WTC11 (cell line): Measurements from ENCODE around the gene COL1A1. TPM values are rescaled to one million over a fixed set of nuclear protein-coding genes. Genes with fewer than 3 reads are reported as not detected.

Experiments
- ATAC-seq: fragments of 200-7000 bp; cut with Tn5 transposase; 2 replicates; pipeline ENCODE4 v1.10.0; 2021; ENCODE audit warnings: mild to moderate bottlenecking, moderate library complexity
- CTCF ChIA-PET: fragments of 300-600 bp; sonication (Branson Sonifier 250); formaldehyde crosslinking; loops from one replicate; lab custom pipeline; 2021; ENCODE audit warnings: antibody characterized with exemption; lab: Charles Lee
- POLR2A ChIA-PET: fragments of 350-600 bp; sonication (Branson Sonifier 250); formaldehyde crosslinking; loops from one replicate; lab custom pipeline; 2021; ENCODE audit warnings: antibody characterized with exemption; lab: Charles Lee
- DNase-seq: peaks from one replicate; pipeline ENCODE4 v3.0.0; 2021; ENCODE audit warnings: low spot score
- H3K27ac Mint-ChIP-seq: 2 replicates; pipeline ENCODE4 v1.8.0; 2021; ENCODE audit warnings: mixed read lengths
- H3K27me3 Mint-ChIP-seq: 2 replicates; pipeline ENCODE4 v1.8.0; 2021; ENCODE audit warnings: low read depth, mild to moderate bottlenecking, moderate library complexity, mixed read lengths
- H3K36me3 Mint-ChIP-seq: 2 replicates; pipeline ENCODE4 v1.8.0; 2021; ENCODE audit warnings: mixed read lengths
- H3K4me1 Mint-ChIP-seq: 2 replicates; pipeline ENCODE4 v1.8.0; 2022; ENCODE audit warnings: mixed read lengths
- H3K4me3 Mint-ChIP-seq: 2 replicates; pipeline ENCODE4 v1.8.0; 2021; ENCODE audit warnings: mild to moderate bottlenecking, moderate library complexity, mixed read lengths
- H3K9me3 Mint-ChIP-seq: 2 replicates; pipeline ENCODE4 v1.8.0; 2021; ENCODE audit warnings: mixed read lengths
- ERG ChIP-seq: fragments of 250-450 bp; sonication (Bioruptor Pico); IDR thresholded peaks from 2 replicates; pipeline ENCODE4 v1.8.0; 2021; ENCODE audit warnings: mild to moderate bottlenecking
- ESRRA ChIP-seq: sonication (generic); formaldehyde crosslinking; IDR thresholded peaks from 2 replicates; pipeline ENCODE4 v1.8.1; 2022; ENCODE audit warnings: mild to moderate bottlenecking, missing genetic modification reagents, borderline replicate concordance
- FOXK1 ChIP-seq: sonication (generic); formaldehyde crosslinking; IDR thresholded peaks from 2 replicates; pipeline ENCODE4 v1.8.0; 2022; ENCODE audit warnings: mild to moderate bottlenecking, moderate library complexity, missing genetic modification reagents
- FOXP1 ChIP-seq: sonication (generic); formaldehyde crosslinking; IDR thresholded peaks from 2 replicates; pipeline ENCODE4 v1.8.0; 2022; ENCODE audit warnings: missing genetic modification reagents, mild to moderate bottlenecking, moderate library complexity, borderline replicate concordance
- MXD4 ChIP-seq: fragments of 250-450 bp; sonication (Bioruptor Pico); IDR thresholded peaks from 2 replicates; pipeline ENCODE4 v1.8.0; 2021; ENCODE audit warnings: mild to moderate bottlenecking, moderate library complexity, borderline replicate concordance
- NFYB ChIP-seq: sonication (generic); formaldehyde crosslinking; conservative IDR thresholded peaks from 2 replicates; pipeline ENCODE4 v1.8.0; 2022; ENCODE audit warnings: low read depth, missing genetic modification reagents
- PRDM15 ChIP-seq: sonication (generic); formaldehyde crosslinking; IDR thresholded peaks from 2 replicates; pipeline ENCODE4 v1.8.0; 2022; ENCODE audit warnings: missing genetic modification reagents
- SP1 ChIP-seq: sonication (generic); formaldehyde crosslinking; conservative IDR thresholded peaks from 2 replicates; pipeline ENCODE4 v1.8.1; 2022; ENCODE audit warnings: missing genetic modification reagents
- ZMAT4 ChIP-seq: fragments of 250-450 bp; sonication (Bioruptor Pico); IDR thresholded peaks from 2 replicates; pipeline ENCODE4 v1.9.0; 2021; ENCODE audit warnings: mild to moderate bottlenecking
- total RNA-seq: library from RNA; stranded (reverse); gene quantifications from 3 replicates; pipeline ENCODE4 v1.2.3, GENCODE V29; 2021
- TF ChIP-seq, protein P1 (sequence below): sonication (generic); formaldehyde crosslinking; IDR thresholded peaks from 2 replicates; pipeline ENCODE4 v1.8.0; 2023; ENCODE audit warnings: mild to moderate bottlenecking, missing genetic modification reagents
- TF ChIP-seq, protein P2 (sequence below): sonication (generic); formaldehyde crosslinking; IDR thresholded peaks from 2 replicates; pipeline ENCODE4 v1.8.0; 2022; ENCODE audit warnings: mild to moderate bottlenecking, missing genetic modification reagents
- TF ChIP-seq, protein P3 (sequence below): sonication (generic); formaldehyde crosslinking; conservative IDR thresholded peaks from 2 replicates; pipeline ENCODE4 v1.8.1; 2023; ENCODE audit warnings: mild to moderate bottlenecking, low read depth, missing genetic modification reagents, moderate library complexity
- TF ChIP-seq, protein P4 (sequence below): sonication (generic); formaldehyde crosslinking; IDR thresholded peaks from 2 replicates; pipeline ENCODE4 v1.8.1; 2022; ENCODE audit warnings: low read depth, mild to moderate bottlenecking, moderate library complexity, missing genetic modification reagents, borderline replicate concordance

Gene COL1A1
- total RNA-seq, 1 experiment from 2014 or later: 52.1 TPM

DNA sequence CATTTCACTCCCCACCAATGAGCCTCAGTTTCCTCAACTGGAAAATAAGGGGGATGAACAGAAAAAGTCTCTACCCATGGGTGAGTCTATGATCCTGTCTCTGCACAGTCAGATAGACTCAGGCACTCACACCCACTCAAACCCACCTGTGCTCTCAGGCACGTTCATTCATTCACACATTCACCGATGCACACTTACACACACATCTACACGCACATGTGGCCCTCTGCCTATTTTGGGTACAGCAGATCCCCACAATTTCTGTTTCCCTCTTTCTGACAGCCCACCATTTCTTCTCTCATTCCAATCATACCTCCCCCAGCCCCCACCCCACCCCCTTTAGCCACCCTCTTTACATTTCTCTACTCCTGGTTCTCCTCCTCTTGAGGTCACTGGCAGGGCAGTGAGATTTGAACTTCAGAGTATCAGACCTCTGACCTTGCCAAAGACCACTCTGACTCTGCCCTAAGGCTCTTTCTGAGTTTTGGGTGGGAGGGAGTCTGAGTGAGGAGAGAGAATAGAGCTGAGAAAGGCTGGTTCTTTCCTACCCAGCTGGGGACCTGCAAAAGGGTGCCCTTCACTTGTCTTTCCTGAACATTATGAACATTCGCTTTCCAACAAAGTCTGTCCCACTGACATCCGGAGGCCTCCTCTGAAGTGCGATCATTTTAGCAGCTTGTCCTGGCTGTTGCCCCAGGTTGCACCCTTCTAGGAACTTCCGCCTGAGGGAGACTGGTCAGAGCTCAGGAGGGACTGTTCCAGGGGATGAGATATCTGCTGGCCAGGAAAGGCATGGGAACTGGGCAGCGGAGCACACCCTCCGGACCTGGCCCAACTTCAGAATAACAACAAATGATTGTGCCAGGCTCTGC is 10.1 kb upstream of the COL1A1 start (continued):
- no peak for TF ChIP-seq PRDM15 (CRISPR knock-in tag)

DNA sequence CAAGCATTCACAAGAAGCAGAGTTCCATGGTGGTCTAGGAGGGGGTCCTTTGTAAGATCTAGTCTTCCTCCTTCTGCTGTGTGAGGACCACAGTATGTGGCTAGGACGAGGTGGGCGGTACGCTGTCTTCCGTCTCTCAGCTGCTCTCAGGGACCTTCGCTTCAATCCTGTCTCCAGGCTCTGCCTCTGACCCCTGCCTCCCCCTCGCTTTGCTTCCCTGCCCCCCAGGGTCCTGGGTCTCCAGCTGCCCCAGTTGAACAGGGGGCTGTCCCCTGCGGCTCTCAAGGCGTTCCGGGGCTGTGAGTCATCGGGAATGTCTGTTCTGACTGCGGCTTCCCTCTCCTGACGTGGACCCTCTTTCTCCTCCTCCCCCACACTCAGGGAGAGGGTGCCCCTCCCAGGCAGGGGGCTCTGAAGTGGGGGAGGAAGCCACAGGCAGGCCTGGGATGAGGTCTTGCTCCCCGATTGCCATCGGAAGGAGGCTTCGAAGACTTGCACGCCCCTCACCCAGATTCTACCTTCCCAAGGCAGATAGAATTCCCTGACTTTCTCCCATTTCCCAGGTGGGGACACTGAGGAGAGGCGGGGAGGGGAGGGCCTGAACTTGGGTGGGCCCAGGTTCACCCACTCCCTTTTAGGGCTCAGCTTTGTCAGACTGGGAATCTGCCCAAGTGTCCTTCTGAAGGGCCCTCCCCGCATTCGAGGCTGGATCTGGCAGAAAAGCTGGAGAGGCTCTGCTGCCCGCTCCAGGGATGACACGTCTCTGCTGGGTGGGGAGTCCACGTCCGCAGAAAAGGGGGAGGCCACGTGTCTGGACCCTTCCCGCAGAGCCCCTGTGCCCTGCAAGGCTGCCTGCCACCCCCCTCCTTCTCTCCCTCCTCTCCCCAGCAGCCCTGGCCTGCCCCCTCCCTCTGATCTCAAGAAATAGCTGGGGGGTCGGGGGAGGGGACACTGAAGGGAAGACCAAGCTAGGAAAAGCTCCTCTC is 9.1 kb upstream of the COL1A1 start:
- ChIA-PET CTCF (interaction anchor here (0.8 to 15.3 kb wide), 9 partner anchors 10 to 187 kb away, joined by 3 to 514 read pairs (median 4); partner anchors contain the start of genes COL1A1, LRRC59 and TMEM92), POLR2A (interaction anchor here (4.3 kb wide), 1 partner anchor 10 kb away, joined by 15 read pairs; the partner anchor contains the start of gene COL1A1)
- peaks cover 24% of the 10 kb centered on the region for H3K27me3 Mint-ChIP-seq
- DNase-seq (peak; percentile 44), ATAC-seq (peak; percentile 23)
- H3K27ac Mint-ChIP-seq: no peak overlapping the region; the same call in 1 of the 2 replicates
- H3K9me3 Mint-ChIP-seq: no peaks in the 10 kb centered on the region
- peaks cover 71% of the 10 kb centered on the region for H3K4me1 Mint-ChIP-seq
- peak overlapping the region; percentile 26 for H3K4me3 Mint-ChIP-seq
- no peaks in the 10 kb centered on the region for H3K36me3 Mint-ChIP-seq
- TF ChIP-seq ERG (CRISPR knock-in tag) (no peak), FOXK1 (CRISPR knock-in tag) (no peak), PRDM15 (CRISPR knock-in tag) (peak; percentile 76), FOXP1 (0 out of 2 replicates have a peak, but pooled peaks have one; percentile 65), ESRRA (CRISPR knock-in tag) (no peak), SP1 (CRISPR knock-in tag) (0 out of 2 replicates have a peak, but pooled peaks have one; percentile 35), MXD4 (no peak), NFYB (CRISPR knock-in tag) (no peak), ZMAT4 (CRISPR knock-in tag) (no peak)
- TF ChIP-seq, protein P1, sequence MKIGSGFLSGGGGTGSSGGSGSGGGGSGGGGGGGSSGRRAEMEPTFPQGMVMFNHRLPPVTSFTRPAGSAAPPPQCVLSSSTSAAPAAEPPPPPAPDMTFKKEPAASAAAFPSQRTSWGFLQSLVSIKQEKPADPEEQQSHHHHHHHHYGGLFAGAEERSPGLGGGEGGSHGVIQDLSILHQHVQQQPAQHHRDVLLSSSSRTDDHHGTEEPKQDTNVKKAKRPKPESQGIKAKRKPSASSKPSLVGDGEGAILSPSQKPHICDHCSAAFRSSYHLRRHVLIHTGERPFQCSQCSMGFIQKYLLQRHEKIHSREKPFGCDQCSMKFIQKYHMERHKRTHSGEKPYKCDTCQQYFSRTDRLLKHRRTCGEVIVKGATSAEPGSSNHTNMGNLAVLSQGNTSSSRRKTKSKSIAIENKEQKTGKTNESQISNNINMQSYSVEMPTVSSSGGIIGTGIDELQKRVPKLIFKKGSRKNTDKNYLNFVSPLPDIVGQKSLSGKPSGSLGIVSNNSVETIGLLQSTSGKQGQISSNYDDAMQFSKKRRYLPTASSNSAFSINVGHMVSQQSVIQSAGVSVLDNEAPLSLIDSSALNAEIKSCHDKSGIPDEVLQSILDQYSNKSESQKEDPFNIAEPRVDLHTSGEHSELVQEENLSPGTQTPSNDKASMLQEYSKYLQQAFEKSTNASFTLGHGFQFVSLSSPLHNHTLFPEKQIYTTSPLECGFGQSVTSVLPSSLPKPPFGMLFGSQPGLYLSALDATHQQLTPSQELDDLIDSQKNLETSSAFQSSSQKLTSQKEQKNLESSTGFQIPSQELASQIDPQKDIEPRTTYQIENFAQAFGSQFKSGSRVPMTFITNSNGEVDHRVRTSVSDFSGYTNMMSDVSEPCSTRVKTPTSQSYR (CRISPR knock-in tag): no peak
- TF ChIP-seq, protein P2, sequence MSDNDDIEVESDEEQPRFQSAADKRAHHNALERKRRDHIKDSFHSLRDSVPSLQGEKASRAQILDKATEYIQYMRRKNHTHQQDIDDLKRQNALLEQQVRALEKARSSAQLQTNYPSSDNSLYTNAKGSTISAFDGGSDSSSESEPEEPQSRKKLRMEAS (CRISPR knock-in tag): peak; percentile 15; the same call in 1 of the 2 replicates
- TF ChIP-seq, protein P3, sequence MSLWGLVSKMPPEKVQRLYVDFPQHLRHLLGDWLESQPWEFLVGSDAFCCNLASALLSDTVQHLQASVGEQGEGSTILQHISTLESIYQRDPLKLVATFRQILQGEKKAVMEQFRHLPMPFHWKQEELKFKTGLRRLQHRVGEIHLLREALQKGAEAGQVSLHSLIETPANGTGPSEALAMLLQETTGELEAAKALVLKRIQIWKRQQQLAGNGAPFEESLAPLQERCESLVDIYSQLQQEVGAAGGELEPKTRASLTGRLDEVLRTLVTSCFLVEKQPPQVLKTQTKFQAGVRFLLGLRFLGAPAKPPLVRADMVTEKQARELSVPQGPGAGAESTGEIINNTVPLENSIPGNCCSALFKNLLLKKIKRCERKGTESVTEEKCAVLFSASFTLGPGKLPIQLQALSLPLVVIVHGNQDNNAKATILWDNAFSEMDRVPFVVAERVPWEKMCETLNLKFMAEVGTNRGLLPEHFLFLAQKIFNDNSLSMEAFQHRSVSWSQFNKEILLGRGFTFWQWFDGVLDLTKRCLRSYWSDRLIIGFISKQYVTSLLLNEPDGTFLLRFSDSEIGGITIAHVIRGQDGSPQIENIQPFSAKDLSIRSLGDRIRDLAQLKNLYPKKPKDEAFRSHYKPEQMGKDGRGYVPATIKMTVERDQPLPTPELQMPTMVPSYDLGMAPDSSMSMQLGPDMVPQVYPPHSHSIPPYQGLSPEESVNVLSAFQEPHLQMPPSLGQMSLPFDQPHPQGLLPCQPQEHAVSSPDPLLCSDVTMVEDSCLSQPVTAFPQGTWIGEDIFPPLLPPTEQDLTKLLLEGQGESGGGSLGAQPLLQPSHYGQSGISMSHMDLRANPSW (CRISPR knock-in tag): no peak
- TF ChIP-seq, protein P4, sequence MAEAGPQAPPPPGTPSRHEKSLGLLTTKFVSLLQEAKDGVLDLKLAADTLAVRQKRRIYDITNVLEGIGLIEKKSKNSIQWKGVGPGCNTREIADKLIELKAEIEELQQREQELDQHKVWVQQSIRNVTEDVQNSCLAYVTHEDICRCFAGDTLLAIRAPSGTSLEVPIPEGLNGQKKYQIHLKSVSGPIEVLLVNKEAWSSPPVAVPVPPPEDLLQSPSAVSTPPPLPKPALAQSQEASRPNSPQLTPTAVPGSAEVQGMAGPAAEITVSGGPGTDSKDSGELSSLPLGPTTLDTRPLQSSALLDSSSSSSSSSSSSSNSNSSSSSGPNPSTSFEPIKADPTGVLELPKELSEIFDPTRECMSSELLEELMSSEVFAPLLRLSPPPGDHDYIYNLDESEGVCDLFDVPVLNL (CRISPR knock-in tag): no peak
